IMR-90 (cell line): Measurements from ENCODE around the gene RASSF3.

Experiments used
- CEBPB ChIP-seq: IDR thresholded peaks from 2 replicates; pipeline ENCODE4 v1.6.1; 2012; ENCODE audit warnings: low read depth, low read length, improper control_type of control experiment
- CTCF ChIP-seq: conservative IDR thresholded peaks from 2 replicates; pipeline ENCODE4 v1.5.1; 2012; ENCODE audit warnings: mild to moderate bottlenecking, low read depth, low read length, improper control_type of control experiment
- MAFK ChIP-seq: IDR thresholded peaks from 2 replicates; pipeline ENCODE4 v1.6.1; 2012; ENCODE audit warnings: low read depth, low read length, improper control_type of control experiment

- TF ChIP-seq CTCF (no peak), MAFK (no peak), CEBPB (no peak)
Observed at GRCh38 chr12:64683816-64684543, 73.7 kb downstream of the RASSF3 start.
